Calu3 (cell line): ENCODE data around the gene SCARB1. TPM values are rescaled to one million over a fixed set of nuclear protein-coding genes. Genes with fewer than 3 reads are reported as not detected.

Source experiments
- BruUV-seq: library from RNA; stranded (reverse); fragments of 400-500 nt; replicated peaks from 2 replicates; lab custom pipeline; 2021; lab: Mats Ljungman, UMichigan
- CTCF ChIA-PET: fragments of 300-600 bp; sonication (Branson Sonifier 250); formaldehyde crosslinking; loops from one replicate; lab custom pipeline; 2022; ENCODE audit warnings: antibody characterized with exemption; lab: Charles Lee
- DNase-seq: peaks from one replicate; pipeline ENCODE4 v3.0.0; 2022
- H3K27ac Mint-ChIP-seq: one replicate; pipeline ENCODE4 v1.8.0; 2022; ENCODE audit warnings: mixed read lengths; ENCODE audit not compliant: unreplicated experiment
- H3K27me3 Mint-ChIP-seq: one replicate; pipeline ENCODE4 v1.8.0; 2022; ENCODE audit warnings: mixed read lengths; ENCODE audit not compliant: unreplicated experiment
- H3K36me3 Mint-ChIP-seq: one replicate; pipeline ENCODE4 v1.8.0; 2022; ENCODE audit warnings: mild to moderate bottlenecking, moderate library complexity, mixed read lengths; ENCODE audit not compliant: insufficient read depth, unreplicated experiment
- H3K4me1 Mint-ChIP-seq: one replicate; pipeline ENCODE4 v1.8.0; 2022; ENCODE audit warnings: mild to moderate bottlenecking, low read depth, mixed read lengths; ENCODE audit not compliant: unreplicated experiment
- H3K4me3 Mint-ChIP-seq: one replicate; pipeline ENCODE4 v1.8.0; 2022; ENCODE audit warnings: mild to moderate bottlenecking, low read depth, moderate library complexity, mixed read lengths; ENCODE audit not compliant: unreplicated experiment
- H3K9me3 Mint-ChIP-seq: one replicate; pipeline ENCODE4 v1.8.0; 2022; ENCODE audit warnings: low read depth, mixed read lengths; ENCODE audit not compliant: unreplicated experiment
- intact Hi-C: fragments of 100-400 bp; cut with micrococcal nuclease; formaldehyde crosslinking; loops from one replicate; pipeline ENCODE4 v1.10.0; 2022; ENCODE audit not compliant: unreplicated experiment
- total RNA-seq: library from RNA; stranded (reverse); gene quantifications from 2 replicates; pipeline ENCODE4 v1.2.3, GENCODE V29; 2022
- TF ChIP-seq, protein P1 (sequence below): fragments of 200-600 bp; IDR thresholded peaks from one replicate; pipeline ENCODE4 v1.8.0; 2022; ENCODE audit warnings: antibody characterized with exemption; ENCODE audit not compliant: unreplicated experiment

SCARB1 gene
- total RNA-seq, 1 experiment from 2014 or later = 51.6 TPM

DNA sequence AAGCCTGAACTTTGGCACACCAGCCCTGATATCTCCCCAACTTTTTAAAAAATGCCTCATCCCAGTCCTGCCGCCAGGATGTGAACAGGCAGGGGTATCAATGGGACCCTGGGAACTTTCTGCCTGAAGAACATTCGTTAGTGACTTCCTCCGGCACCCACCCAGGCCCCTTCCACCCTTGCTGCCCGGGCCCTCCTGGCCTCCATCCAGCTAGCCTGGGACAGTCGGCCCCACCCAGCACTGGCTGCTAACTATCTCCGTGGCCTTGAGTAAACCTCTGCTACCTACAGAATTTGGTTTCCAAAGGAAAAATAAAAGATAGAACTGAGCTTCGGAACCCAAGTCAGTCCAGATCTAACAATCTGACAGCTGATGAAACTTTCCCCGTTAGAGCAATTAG is 14.3 kb downstream of the SCARB1 start:
- intact Hi-C loops = no loop called here
- peaks cover 35% of the 10 kb centered on the region for H3K4me1 Mint-ChIP-seq
- H3K27ac Mint-ChIP-seq = no peak overlapping the region
- H3K27me3 Mint-ChIP-seq = no peaks in the 10 kb centered on the region
- H3K9me3 Mint-ChIP-seq = no peaks in the 10 kb centered on the region
- no peak overlapping the region for H3K4me3 Mint-ChIP-seq
- peaks cover 15% of the 10 kb centered on the region for H3K36me3 Mint-ChIP-seq
- no peak for DNase-seq
- CTCF ChIA-PET = no interaction called here
- TF ChIP-seq, protein P1, sequence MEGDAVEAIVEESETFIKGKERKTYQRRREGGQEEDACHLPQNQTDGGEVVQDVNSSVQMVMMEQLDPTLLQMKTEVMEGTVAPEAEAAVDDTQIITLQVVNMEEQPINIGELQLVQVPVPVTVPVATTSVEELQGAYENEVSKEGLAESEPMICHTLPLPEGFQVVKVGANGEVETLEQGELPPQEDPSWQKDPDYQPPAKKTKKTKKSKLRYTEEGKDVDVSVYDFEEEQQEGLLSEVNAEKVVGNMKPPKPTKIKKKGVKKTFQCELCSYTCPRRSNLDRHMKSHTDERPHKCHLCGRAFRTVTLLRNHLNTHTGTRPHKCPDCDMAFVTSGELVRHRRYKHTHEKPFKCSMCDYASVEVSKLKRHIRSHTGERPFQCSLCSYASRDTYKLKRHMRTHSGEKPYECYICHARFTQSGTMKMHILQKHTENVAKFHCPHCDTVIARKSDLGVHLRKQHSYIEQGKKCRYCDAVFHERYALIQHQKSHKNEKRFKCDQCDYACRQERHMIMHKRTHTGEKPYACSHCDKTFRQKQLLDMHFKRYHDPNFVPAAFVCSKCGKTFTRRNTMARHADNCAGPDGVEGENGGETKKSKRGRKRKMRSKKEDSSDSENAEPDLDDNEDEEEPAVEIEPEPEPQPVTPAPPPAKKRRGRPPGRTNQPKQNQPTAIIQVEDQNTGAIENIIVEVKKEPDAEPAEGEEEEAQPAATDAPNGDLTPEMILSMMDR = no peak
- BruUV-seq = no TSS peak

DNA sequence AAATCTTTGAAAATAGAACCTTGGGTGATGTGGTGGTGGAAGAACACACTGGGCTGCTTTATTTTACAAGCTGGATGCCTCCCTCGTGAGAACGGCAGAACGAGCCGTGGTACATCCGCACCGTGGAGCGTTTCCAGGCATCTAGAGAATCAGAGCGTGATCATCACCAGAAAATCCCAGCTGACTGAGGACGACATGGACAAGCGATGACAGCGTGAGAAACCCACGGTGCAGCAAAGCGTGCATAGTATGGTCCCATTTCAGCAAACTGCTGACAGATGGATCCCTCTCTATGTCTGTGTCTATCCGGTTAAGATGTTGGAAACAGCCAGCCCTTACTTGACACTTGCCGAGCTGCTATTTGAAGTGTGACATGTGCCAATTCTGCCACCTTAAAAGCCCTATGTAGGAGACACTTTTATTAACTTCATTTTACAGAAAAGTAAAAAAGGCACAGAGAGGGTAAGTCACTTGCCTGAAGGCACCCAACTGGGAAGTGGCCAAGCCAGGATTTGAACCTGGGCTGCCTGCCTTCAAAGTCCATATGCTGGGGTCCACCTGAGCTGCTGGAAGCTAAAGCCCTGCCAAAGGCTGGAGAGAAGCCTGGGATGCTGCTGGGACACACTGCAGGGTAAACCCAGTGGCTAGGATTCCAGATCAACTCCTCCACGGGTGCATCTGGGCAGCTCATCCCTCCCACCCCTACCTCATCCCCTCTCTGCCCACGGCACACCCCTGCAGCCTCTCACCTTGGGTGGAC is 14.9 kb downstream of the SCARB1 start:
- Mint-ChIP-seq H3K4me1 (peaks cover 29% of the 10 kb centered on the region), H3K36me3 (peaks cover 11% of the 10 kb centered on the region), H3K27me3 (no peaks in the 10 kb centered on the region), H3K4me3 (no peak overlapping the region), H3K9me3 (no peaks in the 10 kb centered on the region), H3K27ac (no peak overlapping the region)
- intact Hi-C loops = no loop called here
- CTCF ChIA-PET = interaction anchor here (0.8 kb wide), 1 partner anchor 10 kb away, joined by 3 read pairs; no protein-coding TSS in a partner anchor
- TF ChIP-seq, protein P1 = no peak
- no TSS peak for BruUV-seq
- DNase-seq = no peak

DNA sequence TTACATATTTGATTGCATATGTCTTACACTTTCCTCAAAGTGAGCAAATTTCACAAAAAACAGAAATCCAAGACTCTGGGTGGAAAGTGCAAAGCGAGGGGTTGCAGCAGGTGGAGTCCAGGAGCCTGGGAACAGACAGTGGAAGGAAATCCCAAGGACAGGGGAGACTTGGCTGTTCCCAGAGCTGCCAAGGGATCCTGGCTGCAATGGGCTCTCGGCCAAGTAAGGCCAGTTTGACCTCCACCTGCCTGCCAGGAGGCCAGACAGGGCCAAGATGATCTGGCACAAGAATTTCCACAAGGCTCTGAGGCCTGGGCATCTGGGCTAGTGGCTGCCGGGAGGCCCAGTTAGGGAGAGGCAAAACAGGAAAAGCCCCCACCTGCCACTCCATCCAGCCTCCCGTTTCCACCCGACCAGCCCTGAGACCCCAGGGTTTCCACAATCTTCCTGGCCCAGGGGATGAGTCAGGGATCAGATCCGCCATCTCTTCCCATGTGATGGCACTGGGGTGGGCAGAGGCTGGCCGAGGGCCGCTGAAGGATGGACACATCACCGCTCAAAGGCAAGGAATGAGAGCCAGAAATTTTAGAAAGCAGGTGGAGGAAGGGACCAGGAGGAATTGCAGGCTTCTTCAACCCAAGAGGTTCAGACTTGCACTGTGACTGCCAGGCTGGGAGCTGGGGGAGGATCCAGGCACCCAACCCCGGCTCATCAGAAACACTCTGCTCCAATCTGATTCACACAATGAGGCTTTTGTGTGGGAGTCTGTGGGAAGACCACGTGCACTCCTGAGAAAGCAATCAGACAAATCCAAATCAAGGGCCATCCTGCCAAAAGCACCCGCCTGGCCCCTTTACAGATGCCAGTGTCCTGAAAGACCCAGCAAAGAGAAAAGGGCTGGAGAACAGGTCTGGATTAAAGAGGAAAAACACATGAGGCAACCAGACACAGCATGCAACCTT is 16.3 kb downstream of the SCARB1 start:
- CTCF ChIA-PET = interaction anchor here (1.0 kb wide), 1 partner anchor 9 kb away, joined by 7 read pairs; no protein-coding TSS in a partner anchor

More for the DNA sequence above, 16.3 kb downstream of the SCARB1 start:
- H3K27me3 Mint-ChIP-seq = no peaks in the 10 kb centered on the region
- H3K9me3 Mint-ChIP-seq = no peaks in the 10 kb centered on the region
- H3K4me3 Mint-ChIP-seq = no peak overlapping the region
- no TSS peak for BruUV-seq
- peaks cover 6% of the 10 kb centered on the region for H3K36me3 Mint-ChIP-seq
- DNase-seq = no peak
- intact Hi-C loops = no loop called here
- TF ChIP-seq, protein P1 = no peak
- peaks cover 15% of the 10 kb centered on the region for H3K4me1 Mint-ChIP-seq
- no peak overlapping the region for H3K27ac Mint-ChIP-seq
